ENCODE results near the gene PHKA1. TPM values are rescaled to one million over a fixed set of nuclear protein-coding genes. Genes with fewer than 3 reads are reported as not detected.

The PHKA1 gene
- polyA plus RNA-seq, 1 experiment = 1.5 TPM

- no peak for TF ChIP-seq CTCF (IDR thresholded peaks at IDR 0.05; ENCODE audit: insufficient read depth, low read depth, low read length)
- no peak overlapping the region for H3K4me3 ChIP-seq (ENCODE audit: low read depth, low read length)
- no peak for DNase-seq (ENCODE audit: low read depth)
- no peaks in the 10 kb centered on the region for H3K36me3 ChIP-seq (ENCODE audit: control insufficient read depth, insufficient read depth, low read length)
- POLR2A ChIA-PET = no interaction called here
- CTCF ChIA-PET = interaction anchor here (1.2 kb wide), 1 partner anchor 31 kb away, joined by 3 read pairs; no protein-coding TSS in a partner anchor
- no peaks in the 10 kb centered on the region for H3K27me3 ChIP-seq (ENCODE audit: control insufficient read depth, insufficient read depth, low read length)
Observed at GRCh38 chrX:72621625-72622485, 92.3 kb downstream of the PHKA1 start.

GRCh38 chrX:72621163-72621562, 92.9 kb downstream of the PHKA1 start:
- DNase-seq (ENCODE audit: low read depth) = no peak
- no peaks in the 10 kb centered on the region for H3K36me3 ChIP-seq (ENCODE audit: control insufficient read depth, insufficient read depth, low read length)
- POLR2A ChIA-PET = no interaction called here
- CTCF ChIA-PET = interaction anchor here (1.2 kb wide), 1 partner anchor 32 kb away, joined by 3 read pairs; no protein-coding TSS in a partner anchor
- no peak overlapping the region for H3K4me3 ChIP-seq (ENCODE audit: low read depth, low read length)
- H3K27me3 ChIP-seq (ENCODE audit: control insufficient read depth, insufficient read depth, low read length) = no peaks in the 10 kb centered on the region
- no peak for TF ChIP-seq CTCF (IDR thresholded peaks at IDR 0.05; ENCODE audit: insufficient read depth, low read depth, low read length)

GRCh38 chrX:72620550-72621145, 93.5 kb downstream of the PHKA1 start:
- Histone ChIP-seq H3K4me3 (ENCODE audit: low read depth, low read length) (no peak overlapping the region), H3K36me3 (ENCODE audit: control insufficient read depth, insufficient read depth, low read length) (no peaks in the 10 kb centered on the region), H3K27me3 (ENCODE audit: control insufficient read depth, insufficient read depth, low read length) (no peaks in the 10 kb centered on the region)
- ChIA-PET CTCF (interaction anchor here (1.2 kb wide), 1 partner anchor 32 kb away, joined by 3 read pairs; no protein-coding TSS in a partner anchor), POLR2A (interaction anchor here (0.6 kb wide), 1 partner anchor 35 kb away, joined by 4 read pairs; no protein-coding TSS in a partner anchor)
- no peak for TF ChIP-seq CTCF (IDR thresholded peaks at IDR 0.05; ENCODE audit: insufficient read depth, low read depth, low read length)
- peak; percentile 27 for DNase-seq (ENCODE audit: low read depth)

GRCh38 chrX:72609313-72609712, 104.8 kb downstream of the PHKA1 start:
- 0 out of 2 replicates have a peak, but pooled peaks have one; percentile 7 for TF ChIP-seq CTCF (IDR thresholded peaks at IDR 0.05; ENCODE audit: insufficient read depth, low read depth, low read length)
- no peak for DNase-seq (ENCODE audit: low read depth)
- no peaks in the 10 kb centered on the region for H3K27me3 ChIP-seq (ENCODE audit: control insufficient read depth, insufficient read depth, low read length)
- no peaks in the 10 kb centered on the region for H3K36me3 ChIP-seq (ENCODE audit: control insufficient read depth, insufficient read depth, low read length)
- CTCF ChIA-PET = no interaction called here
- POLR2A ChIA-PET = no interaction called here
- H3K4me3 ChIP-seq (ENCODE audit: low read depth, low read length) = no peak overlapping the region

- no peak for TF ChIP-seq CTCF (IDR thresholded peaks at IDR 0.05; ENCODE audit: insufficient read depth, low read depth, low read length)
- Histone ChIP-seq H3K36me3 (ENCODE audit: control insufficient read depth, insufficient read depth, low read length) (no peaks in the 10 kb centered on the region), H3K4me3 (ENCODE audit: low read depth, low read length) (no peak overlapping the region), H3K27me3 (ENCODE audit: control insufficient read depth, insufficient read depth, low read length) (no peaks in the 10 kb centered on the region)
- DNase-seq (ENCODE audit: low read depth) = no peak
- POLR2A ChIA-PET = no interaction called here
- CTCF ChIA-PET = no interaction called here
Observed at GRCh38 chrX:72604705-72605104, 109.4 kb downstream of the PHKA1 start.

Data from BJ (cell line).